Measurements from ENCODE around the gene LRRC23.
"Not testable (repeated sequence)": the region's sequence is repeated elsewhere in the genome, so short reads cannot be mapped to it uniquely, and the experiment has no call there.

The LRRC23 gene

DNA sequence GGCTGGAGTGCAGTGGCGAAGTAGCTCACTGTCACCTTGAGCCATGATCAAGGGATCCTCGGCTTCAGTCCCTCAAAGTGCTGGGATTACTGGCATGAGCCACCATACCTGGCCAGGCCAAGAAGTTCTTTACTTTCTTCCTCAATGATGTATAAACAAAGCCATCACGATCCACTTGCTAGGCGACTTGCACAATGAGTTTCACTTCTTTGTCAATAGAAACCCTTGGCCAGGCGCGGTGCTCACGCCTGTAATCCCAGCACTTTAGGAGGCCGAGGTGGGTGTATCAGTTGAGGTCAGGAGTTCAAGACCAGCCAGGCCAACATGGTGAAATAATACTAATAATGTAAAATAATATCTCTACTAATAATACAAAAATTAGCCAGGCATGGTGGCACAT lies 17.2 kb upstream of the LRRC23 start:
- TF ChIP-seq POLR2A (IDR thresholded peaks at IDR 0.05; ENCODE audit: low read length) (no peak), GATA1 (IDR thresholded peaks at IDR 0.05; ENCODE audit: low read depth, low read length) (no peak)
- DNase-seq, result no peak

DNA sequence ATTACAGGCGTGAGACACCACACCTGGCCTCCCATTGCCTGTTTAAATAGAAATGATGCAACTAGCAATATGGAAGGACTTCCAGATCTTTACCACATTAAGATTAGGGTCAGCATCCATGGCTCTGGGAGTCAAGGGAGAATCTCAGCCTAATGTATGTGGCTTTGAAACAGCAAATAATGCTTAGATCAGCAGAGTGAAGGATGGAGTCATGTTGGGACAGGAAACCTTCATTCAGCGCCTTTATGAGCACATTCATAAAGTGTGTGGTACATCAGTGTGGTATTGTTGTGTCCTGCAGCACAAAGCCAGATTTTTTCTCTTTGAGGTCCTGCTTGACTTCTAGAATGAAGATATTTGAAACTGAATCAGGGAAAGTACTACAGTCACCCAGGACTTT lies 16.3 kb upstream of the LRRC23 start:
- TF ChIP-seq GATA1 (IDR thresholded peaks at IDR 0.05; ENCODE audit: low read depth, low read length), result no peak
- TF ChIP-seq POLR2A (IDR thresholded peaks at IDR 0.05; ENCODE audit: low read length), result no peak
- DNase-seq, result no peak

- not testable (repeated sequence) for DNase-seq
Measured at GRCh38 chr12:6888794-6889193, 15.8 kb upstream of the LRRC23 start.

DNA sequence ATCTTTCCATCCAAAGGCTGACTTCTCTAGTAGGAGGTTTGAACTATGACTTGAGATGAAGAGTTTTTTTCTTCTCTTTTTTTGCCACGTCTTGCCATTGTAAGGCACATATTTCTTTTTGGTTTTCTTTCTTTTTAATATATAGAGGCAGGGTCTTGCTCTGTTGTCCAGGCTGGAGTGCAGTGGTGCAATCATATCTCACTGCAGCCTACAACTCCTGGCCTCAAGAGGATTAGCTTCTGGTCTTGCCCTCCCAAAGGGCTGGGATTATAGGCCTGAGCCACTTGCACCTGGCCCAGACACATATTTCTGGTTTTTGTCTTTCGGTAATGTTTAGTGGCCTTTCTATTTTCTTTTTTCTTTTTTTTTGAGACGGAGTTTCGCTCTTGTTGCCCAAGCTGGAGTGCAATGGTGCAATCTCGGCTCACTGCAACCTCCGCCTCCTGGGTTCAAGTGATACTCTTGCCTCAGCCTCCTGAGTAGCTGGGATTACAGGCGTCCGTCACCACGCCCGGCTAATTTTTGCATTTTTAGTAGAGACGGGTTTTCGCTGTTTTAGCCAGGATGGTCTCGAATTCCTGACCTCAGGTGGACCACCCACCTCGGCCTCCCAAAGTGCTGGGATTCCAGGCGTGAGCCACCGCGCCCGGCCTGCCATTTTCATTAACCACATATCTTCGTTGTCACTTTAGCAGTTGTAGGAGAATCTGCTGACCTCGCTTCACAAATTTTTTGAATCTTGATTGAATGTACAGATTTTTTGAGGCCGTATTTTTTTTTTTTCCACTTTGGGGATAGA lies 14.6 kb upstream of the LRRC23 start:
- DNase-seq, result not testable (repeated sequence)

- TF ChIP-seq GATA1 (IDR thresholded peaks at IDR 0.05; ENCODE audit: low read depth, low read length) (no peak), POLR2A (IDR thresholded peaks at IDR 0.05; ENCODE audit: low read length) (peak; percentile 81)
- peak; percentile 99 to 100 for DNase-seq
Measured at GRCh38 chr12:6890789-6891645, 13.6 kb upstream of the LRRC23 start.

- no peak for DNase-seq
Measured at GRCh38 chr12:6891646-6892001, 13.0 kb upstream of the LRRC23 start.

GRCh38 chr12:6892683-6893082 lies 11.9 kb upstream of the LRRC23 start:
- not testable (repeated sequence) for DNase-seq

More at GRCh38 chr12:6891646-6892001, 13.0 kb upstream of the LRRC23 start:
- TF ChIP-seq GATA1 (IDR thresholded peaks at IDR 0.05; ENCODE audit: low read depth, low read length) (no peak), POLR2A (IDR thresholded peaks at IDR 0.05; ENCODE audit: low read length) (no peak)

- DNase-seq, result no peak
- TF ChIP-seq GATA1 (IDR thresholded peaks at IDR 0.05; ENCODE audit: low read depth, low read length), result no peak
- TF ChIP-seq POLR2A (IDR thresholded peaks at IDR 0.05; ENCODE audit: low read length), result no peak
Measured at GRCh38 chr12:6894321-6894720, 10.3 kb upstream of the LRRC23 start.

DNA sequence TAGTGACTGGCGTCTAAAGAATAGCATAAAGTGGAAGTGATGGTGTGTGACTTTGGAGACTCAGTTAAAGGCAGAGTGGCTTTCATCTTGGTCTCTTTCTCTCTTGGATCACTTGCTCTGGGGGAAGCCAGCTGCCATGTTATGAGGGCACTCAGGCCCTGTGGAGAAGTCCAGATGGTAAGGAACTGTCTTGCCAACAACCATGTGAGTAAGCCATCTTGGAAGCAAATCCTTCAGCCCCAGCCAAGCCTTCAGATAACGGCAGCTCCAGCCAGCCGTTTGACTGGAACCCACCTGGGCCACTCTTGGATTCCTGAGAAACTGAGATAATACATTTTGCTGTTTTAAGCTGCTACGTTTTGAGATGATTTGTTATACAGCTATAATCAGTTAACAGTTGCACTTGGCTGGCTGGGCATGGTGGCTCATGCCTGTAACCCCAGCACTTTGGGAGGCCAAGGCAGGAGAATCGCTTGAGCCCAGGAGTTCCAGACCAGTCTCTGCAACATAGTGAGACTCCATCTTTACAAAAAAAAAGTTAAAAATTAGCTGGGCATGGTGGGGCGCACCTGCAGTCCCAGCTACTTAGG lies 7.7 kb upstream of the LRRC23 start:
- DNase-seq, result no peak
- TF ChIP-seq POLR2A (IDR thresholded peaks at IDR 0.05; ENCODE audit: low read length) (no peak), GATA1 (IDR thresholded peaks at IDR 0.05; ENCODE audit: low read depth, low read length) (no peak)

DNA sequence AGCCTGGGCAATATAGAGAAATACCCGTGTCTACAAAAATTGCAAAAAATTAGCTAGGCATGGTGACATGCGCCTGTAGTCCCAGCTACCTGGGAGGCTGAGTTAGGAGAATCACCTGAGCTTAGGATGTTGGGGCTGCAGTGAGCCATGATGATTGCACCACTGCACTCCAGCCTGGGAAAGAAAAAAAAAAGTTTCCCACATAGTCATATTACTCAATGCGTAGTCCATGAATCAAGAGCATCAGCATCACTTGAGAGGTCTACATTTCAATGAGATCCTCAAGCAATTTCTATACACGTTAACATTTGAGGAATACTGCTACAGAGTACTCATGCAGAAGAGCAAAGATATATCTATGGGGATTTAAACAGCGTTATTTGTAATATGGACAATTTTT lies 5.2 kb upstream of the LRRC23 start:
- no peak for DNase-seq
- TF ChIP-seq POLR2A (IDR thresholded peaks at IDR 0.05; ENCODE audit: low read length) (no peak), GATA1 (IDR thresholded peaks at IDR 0.05; ENCODE audit: low read depth, low read length) (no peak)

- peak; percentile 49 to 70 for DNase-seq
Measured at GRCh38 chr12:6899837-6900519, 4.6 kb upstream of the LRRC23 start.

GRCh38 chr12:6902448-6902847 lies 2.2 kb upstream of the LRRC23 start:
- no peak for TF ChIP-seq POLR2A (IDR thresholded peaks at IDR 0.05; ENCODE audit: low read length)
- no peak for TF ChIP-seq GATA1 (IDR thresholded peaks at IDR 0.05; ENCODE audit: low read depth, low read length)
- DNase-seq, result no peak

More at GRCh38 chr12:6899837-6900519, 4.6 kb upstream of the LRRC23 start:
- TF ChIP-seq GATA1 (IDR thresholded peaks at IDR 0.05; ENCODE audit: low read depth, low read length) (no peak), POLR2A (IDR thresholded peaks at IDR 0.05; ENCODE audit: low read length) (peak; percentile 32)

GRCh38 chr12:6903722-6904121 lies 900 bp upstream of the LRRC23 start:
- TF ChIP-seq GATA1 (IDR thresholded peaks at IDR 0.05; ENCODE audit: low read depth, low read length) (no peak), POLR2A (IDR thresholded peaks at IDR 0.05; ENCODE audit: low read length) (no peak)

DNA sequence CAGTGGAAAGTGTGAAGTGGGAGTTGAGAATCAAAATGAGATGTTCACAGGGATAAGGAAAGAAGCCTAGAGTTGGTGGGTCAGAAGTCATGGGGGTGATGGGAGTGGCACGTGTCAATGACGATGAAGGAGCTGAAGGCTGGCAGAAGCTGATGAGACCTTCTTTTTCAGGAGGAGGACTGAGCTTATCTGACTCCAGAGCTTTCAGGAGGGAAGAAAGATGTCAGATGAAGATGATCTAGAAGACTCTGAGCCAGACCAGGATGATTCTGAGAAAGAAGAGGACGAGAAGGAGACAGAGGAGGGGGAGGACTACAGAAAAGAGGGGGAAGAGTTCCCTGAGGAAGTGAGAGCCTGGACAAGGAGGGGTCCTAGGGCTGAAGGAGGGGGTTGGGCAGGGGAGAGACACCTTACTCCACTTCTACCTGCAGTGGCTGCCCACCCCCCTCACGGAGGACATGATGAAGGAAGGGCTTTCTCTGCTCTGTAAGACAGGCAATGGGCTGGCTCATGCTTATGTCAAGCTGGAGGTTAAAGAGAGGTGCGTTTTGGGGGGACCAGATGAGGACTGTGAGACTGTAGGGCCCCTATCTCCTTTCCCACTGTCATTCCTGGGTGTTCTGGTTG lies 905 bp downstream of the LRRC23 start:
- no peak for TF ChIP-seq POLR2A (IDR thresholded peaks at IDR 0.05; ENCODE audit: low read length)
- TF ChIP-seq GATA1 (IDR thresholded peaks at IDR 0.05; ENCODE audit: low read depth, low read length), result no peak
- peak; percentile 38 to 58 for DNase-seq

More at GRCh38 chr12:6903722-6904121, 900 bp upstream of the LRRC23 start:
- DNase-seq, result no peak

DNA sequence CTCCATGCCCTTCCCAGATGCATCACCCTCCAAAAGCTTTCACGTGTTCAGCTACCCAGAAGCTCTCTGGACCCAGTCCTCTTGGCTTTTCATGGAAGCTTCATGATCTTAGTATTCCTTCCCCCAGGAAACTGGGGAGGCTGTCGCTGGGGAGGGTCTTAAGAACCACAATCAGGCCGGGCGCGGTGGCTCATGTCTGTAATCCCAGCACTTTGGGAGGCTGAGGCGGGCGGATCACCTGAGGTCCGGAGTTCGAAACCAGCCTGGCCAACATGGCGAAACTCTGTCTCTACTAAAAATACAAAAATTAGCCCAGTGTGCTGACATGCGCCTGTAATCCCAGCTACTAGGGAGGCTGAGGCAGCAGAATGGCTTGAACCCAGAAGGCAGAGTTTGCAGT lies 3.5 kb downstream of the LRRC23 start:
- not testable (repeated sequence) for DNase-seq
